Activated T-cell treated with anti-CD3 and anti-CD28 coated beads, Interleukin-2, amount 50 U/mL, for 1 hour (primary cell): Measurements from ENCODE around the gene COL15A1.
"Not testable (repeated sequence)": the region's sequence is repeated elsewhere in the genome, so short reads cannot be mapped to it uniquely, and the experiment has no call there.

Experiments used
- DNase-seq: peaks from one replicate; pipeline ENCODE4 v3.0.0-alpha.2; 2020

The COL15A1 gene

DNA sequence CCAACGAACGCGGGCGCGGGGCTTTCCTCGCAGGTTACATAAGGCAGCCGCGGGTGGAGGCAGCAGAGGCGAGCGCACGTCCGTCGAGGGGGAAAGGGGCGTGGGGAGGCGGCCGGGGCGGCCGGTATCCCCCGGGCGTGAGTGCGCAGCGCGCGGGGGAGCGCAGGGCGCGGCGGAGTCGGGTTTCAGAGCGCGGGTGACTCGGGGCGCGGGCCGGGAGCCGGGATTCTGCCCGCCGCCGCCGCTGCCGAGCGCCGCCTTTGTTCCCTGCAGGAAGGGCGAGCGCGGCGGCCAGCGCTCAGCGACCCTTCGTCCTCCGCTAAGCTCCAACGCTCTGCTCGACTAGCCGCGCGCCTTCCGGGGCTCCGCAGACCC lies at the start of gene COL15A1:
COL15A1 (plus strand) TSS at position 226 of the 375 bp plus-strand sequence. CDS start 155 bp downstream, outside the sequence.
- DNase-seq: no peak

DNA sequence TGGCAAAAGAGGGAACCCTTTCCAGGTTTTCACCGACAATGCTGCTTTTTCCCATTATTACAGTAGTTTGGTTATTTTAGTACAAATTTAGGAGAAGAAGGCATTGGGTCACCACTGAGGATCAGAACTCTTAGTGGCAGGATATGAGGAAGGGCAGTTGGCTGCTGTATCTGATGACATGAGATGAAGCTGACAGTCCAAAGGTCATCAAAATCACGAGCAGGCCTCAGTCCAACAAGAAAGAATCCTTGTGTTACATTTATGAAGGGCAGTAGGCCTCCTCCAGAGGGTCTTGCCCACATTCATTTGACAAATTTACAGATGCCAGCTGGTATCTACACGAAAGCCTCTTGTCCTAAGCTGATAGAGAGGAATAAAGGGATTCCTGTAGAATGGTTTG lies 49.5 kb upstream of the COL15A1 start:
- DNase-seq: no peak

DNA sequence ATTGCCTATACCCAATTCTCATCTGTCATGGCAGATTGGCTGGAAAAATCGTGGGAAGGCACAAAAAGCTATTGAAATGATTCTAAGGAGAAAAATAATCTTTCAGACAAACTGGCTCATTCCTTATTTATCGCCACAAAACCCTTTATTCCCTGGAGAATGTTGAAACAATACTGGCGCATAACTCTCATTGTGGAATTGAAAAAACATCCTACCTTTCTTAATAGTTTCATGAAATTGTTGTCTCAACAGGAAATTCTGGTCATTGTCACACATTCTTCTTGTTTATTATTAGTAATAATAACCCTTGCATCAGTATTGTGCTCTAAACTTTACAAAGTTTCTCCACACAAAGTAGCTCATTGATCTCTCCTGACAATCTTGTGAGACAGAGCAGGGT lies 48.9 kb upstream of the COL15A1 start:
- DNase-seq: no peak

DNA sequence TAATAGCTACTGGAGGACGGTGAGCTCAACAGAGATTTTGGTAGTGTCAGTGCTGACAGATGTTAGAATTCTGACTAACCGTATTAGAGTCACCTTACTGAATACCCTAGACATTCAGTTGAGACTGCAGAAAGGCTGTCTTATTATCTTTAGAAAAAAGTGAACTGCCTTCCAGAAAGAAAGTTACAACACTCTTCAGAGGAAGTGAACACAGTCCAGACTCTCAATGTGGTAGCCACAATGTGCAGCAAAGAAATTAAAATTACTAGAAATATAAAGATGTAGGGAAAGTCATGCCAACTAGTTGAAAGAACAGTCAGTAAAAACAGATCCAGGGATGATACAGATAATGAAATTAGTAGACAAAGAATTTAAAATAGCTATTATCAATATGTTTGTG lies 47.1 kb upstream of the COL15A1 start:
- no peak for DNase-seq

DNA sequence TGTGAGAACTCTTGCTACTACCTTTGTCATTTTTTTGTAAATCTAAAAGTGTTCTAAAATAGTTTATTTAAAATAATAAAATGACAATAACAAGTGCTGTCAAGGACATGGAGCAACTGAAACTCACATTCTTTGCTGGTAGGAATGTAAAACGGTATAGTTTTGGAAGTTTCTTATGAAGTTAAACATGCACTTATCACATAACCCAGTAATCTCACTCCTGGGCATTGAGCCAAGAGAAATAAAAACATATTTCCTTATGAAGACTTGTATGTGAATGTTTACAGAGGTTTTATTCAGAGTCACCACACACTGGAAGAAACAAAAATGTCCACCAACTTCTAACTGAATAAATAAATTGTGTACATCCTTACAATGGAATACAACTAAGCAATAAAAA lies 46.0 kb upstream of the COL15A1 start:
- DNase-seq: no peak

DNA sequence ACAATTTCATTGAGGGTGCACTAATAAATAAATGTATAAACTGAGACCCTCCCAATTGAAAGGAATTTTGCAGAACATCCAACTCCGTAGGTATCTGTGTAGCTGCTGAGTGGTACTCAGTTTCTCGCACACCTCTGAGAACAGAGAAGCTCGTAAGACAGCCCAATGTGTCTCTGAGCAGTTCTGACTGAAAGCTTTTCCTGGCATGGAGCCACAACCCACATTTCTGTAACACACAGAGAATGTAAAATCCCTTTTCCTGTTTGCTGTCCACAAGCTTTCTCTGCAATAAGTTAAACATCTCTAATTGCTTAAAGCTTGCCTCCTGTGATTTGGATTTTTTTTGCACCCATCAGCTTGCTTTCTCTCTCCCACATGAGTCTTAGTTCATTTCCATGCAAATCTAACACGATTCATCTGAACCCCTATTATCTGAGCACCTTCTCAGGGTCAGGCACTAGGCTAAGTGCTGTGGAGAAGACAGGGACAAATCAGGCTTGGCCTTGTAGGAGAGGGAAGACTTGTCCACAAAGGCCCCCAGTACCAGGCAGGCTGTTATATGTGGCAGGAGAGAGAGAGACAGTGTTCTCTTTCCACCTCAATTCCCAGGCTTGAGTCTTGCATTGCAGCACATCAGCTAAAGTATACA lies 44.2 kb upstream of the COL15A1 start:
- no peak for DNase-seq

DNA sequence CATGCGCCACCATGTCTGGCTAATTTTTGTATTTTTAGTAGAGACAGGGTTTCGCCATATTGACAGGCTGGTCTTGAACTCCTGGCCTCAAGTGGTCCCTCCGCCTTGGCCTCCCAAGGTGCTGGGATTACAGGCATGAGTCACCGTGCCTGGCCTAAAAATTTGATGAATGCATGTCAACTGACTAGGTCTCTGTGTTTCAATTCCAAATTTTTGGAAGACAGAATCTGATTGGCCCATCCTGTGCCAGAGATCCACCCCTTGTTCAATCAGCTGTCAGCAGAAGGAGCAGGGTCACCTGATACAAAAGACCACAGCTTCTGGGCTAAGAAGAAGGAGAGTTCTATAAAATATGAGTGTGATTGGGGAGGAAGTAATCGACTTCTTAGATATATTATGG lies 43.5 kb upstream of the COL15A1 start:
- no peak for DNase-seq

DNA sequence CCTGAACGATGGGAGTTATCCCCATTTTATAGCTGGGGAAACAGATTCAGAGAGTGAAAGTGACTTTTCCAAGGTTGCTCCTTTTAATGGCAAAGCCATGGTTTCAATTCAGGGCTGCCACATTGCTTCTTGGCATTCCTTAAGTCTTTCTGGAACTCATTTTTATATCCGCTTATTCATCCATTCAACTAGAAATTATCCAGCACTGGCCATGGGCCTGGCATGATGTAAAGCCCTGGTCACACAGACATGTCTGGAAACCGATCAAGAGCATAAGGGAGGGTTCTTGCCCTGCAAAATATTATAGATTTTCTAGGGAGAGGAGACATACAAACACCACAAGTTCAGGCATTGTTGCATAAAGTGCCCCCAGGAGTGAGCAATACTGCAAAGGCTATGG lies 43.0 kb upstream of the COL15A1 start:
- no peak for DNase-seq

DNA sequence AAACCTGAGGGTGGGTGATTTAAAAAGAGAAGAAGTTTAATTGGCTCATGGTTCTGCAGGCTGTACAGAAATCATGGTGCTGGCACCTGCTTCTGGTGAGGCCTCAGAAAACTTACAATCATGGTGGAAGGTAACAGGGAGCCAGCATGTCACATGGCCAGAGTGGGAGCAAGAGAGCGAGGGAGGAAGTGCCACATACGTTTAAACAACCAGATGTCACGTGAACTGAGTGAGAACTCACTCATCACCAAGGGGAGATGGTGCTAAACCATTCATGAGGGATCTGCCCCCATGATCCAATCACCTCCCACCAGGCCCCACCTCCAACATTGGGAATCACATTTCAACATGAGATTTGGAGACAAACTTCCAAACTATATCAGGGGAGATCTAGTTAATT lies 41.9 kb upstream of the COL15A1 start:
- not testable (repeated sequence) for DNase-seq

DNA sequence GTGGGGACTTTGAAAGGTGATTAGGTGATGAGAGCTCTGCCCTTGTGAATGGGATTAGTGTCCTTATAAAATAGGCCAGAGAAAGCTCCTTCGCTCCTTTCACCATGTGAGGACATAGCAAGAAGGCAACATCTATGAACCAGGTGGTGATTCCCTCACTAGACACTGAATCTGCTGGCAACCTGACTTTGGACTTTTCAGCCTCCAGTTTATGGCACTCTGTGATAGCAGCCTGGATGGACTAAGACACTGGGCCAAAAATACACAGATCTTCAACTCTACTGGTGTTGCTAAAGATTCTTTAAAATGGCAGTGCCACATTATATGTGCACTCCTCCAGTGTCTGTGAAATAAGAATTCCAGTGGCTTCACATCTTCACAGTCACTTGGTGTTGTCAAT lies 41.2 kb upstream of the COL15A1 start:
- no peak for DNase-seq

DNA sequence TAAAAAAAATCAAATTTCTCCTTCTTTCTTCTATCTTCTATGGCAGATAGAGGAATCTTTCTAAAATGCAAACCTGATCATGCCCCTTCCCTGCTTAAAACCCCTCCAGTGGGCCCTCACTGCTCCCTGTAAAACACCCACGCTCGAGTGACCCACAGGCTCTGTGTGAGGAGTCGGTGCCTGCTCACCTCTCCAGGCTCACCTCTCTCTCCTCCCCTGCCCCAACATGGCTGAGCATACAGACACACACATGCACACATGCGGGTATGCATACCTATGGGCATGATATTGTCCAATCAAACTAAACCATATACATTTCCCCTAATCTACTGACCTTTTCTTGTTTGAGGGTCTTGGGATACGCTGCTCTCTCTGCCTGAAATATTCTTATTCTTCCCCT lies 40.8 kb upstream of the COL15A1 start:
- DNase-seq: no peak

DNA sequence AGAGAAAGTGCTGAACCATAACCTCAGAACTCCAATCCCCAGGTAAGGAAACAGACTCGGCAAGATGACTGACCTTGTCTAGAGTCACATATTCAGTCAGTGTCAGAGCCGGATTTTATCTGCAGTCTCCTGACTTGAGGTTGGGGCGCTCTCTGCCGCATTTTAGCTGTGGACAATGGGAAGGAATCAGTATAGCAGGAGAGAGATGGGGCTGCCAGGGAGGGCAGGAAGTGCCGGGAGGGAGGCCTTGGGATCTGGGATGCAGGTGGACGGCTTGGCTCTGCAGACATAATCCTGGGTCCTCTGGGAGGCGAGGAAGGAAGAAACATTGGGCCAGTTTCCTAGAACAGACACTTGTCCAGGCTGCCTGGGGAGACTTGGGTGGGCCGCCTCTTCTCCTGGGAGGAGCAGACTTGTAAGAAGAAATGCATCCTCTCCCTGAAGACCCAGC lies 39.7 kb upstream of the COL15A1 start:
- DNase-seq: no peak

DNA sequence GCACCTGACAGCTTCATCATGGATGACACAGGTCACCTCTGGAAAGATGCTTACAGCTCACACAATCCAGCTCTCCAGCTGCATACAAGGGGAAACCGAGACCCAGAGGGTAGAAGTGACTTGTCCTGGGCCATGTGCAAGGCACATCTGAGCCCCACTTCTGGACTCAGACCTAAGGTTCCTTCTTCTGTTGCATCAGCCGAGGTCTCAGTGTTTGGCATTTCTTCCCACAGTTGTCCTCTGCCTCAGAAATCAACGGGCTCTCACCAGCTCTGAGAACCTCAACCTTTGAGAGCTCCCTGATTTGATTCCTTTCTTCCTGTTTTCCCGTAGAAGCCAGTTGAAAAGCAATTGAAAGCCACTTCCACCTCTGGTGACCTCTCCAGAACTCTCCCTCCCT lies 38.7 kb upstream of the COL15A1 start:
- DNase-seq: no peak

DNA sequence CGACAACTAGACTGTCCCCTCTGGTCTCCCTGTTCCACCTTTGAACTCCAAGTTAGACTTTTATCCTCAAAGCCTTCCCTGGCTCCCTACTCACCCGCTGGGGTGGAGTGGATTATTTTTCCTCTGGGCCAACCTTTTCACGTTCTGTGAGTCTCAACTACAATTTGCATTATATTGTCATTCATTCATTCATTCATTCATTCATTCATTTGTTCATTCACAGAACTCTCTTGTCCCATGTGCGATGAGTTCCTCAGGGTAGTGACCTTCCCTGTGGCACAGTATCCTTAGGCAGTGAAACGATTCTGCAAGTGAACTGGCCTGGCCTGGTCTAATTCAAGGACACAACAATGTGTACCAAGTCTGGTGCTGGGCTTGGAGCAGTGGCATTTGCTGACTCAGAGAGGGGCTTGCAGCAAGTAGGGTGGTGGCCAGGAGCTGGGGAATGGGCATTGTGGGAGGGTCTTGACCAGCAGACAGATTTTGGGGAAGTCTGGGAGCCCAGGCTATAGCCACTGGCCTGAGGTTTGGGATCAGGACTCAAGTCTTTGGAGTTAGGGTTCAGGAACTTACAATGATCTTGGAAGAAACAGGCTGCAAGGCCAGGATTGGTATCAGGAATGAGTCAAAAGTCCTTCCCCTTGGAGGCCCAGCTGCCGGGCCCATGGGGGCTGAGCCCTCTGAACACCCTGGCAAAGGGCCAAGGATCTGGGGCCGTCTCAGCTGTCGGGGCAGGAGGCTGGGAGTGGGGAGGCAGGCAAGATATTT lies 37.2 kb upstream of the COL15A1 start:
- DNase-seq: no peak

DNA sequence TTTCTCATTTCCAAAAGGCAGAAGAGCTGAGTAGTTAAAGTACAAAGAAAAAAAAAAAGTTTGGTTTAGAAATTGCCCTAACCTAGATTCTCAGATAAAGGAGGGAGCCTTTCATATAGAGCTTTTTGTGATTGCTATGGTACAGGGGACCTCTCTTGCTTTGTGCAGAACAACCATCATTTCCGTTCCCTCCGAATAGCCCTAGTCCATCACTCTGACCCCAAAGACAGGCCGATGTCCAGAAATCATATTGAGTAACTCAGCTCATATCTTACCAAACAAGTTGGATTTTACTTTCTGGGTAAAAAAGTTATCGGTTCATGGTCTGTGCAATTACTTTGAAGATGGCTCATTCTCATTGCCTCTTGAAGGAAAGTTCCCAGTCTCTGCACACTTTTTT lies 36.7 kb upstream of the COL15A1 start:
- no peak for DNase-seq

DNA sequence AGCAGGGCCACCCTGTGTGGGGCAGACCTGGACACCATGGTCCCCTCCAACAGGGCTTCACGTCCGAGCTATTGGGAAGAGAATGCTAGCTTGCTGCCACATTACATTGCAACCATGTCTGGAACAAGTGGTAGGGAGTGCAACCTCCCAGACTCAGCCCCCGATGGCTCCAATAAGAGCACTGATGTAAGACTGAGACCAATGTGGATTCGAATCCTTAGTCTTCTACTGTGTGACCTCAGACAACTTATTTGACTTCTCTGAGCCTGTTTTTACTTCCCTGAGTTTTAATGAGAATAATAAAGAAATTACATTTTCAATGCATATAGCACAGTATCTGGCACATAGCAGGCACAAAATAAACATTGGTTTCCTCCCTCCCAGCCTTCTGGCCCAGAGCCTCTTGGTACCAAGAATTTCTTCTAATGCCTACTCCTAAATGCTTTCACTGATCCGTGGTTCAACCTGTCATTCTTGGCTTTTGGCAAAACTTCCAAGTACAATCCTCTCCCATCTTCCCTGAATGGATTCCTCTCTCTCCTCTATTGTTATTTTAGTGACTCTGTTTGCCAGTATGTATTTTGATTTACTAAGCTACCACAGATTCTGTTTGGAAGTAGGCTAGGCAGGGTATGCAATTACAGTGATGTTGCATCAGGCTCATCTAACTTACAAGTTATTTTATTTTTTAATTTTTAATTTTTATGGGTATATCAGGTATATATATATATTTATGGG lies 34.6 kb upstream of the COL15A1 start:
- DNase-seq: no peak

DNA sequence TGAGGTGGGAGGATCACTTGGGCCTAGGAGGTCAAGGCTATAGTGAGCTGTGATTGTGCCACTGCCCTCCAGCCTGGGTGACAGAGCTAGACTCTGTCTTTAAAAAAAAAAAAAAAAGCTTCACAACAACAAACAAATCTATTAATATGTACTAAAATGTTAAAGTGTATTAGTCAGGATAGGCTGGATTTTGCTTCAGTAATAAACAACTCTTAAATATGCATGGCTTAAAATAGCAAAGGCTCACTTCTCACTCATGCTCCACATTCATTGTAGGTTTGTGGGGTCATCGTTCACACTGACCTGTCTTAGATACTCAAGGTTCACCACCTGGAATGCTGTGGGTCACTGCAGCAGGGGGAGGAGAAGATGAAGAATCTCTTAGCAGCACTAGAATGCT lies 33.8 kb upstream of the COL15A1 start:
- no peak for DNase-seq

DNA sequence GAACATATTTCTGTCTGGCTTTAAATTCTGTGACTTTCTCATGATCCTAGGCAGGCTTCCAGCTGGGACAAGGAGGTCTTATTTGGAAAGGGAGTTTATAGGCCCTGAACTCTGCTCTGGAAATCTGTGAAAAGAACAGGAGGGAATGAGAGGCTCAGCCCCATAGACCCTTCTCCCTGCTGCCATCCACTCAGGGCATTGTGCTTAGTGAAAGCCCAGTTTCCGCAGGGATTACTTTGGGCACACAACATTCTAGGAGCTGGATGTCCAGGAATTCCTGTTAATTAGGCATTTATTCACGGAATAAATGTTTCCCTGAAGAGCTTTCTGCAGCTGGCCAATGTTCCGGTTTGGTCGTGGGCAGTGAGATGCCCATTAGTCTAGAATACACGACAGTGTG lies 32.7 kb upstream of the COL15A1 start:
- no peak for DNase-seq

DNA sequence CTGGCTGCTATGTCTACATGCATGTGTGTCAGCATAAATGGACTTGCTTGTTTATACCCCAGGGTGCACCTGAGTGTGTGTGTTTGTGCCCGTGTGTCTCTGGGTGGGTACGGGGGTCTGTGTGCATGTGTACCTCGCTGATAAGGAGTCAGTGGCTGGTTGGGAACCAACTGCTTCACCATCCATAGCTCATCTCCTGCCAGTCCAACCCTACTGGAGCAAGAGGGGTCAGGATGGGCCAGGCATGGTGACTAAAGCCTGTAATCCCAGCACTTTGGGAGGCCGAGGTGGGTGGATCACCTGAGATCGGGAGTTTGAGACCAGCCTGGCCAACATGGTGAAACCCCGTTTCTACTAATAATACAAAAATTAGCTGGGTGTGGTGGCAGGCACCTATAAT lies 32.0 kb upstream of the COL15A1 start:
- DNase-seq: not testable (repeated sequence)

DNA sequence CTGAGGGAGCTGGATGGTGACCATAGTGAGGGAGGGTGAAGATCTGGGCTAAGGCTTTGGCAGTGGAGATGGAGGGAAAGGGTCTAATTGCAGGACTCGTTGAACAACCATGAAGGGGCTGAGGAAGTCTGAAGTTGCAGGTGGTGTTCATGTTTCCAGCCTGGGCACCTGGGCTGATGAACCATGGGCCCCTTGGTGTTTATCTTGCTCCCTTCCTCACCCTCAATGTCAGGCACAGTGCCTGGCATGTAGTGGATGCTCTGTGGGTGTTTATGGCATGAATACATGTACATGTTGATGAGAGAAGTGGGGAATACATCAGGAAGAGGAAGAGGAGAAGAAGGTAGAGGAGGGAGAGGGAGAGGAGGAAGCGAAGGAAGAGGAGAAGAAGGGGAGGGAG lies 31.3 kb upstream of the COL15A1 start:
- no peak for DNase-seq

DNA sequence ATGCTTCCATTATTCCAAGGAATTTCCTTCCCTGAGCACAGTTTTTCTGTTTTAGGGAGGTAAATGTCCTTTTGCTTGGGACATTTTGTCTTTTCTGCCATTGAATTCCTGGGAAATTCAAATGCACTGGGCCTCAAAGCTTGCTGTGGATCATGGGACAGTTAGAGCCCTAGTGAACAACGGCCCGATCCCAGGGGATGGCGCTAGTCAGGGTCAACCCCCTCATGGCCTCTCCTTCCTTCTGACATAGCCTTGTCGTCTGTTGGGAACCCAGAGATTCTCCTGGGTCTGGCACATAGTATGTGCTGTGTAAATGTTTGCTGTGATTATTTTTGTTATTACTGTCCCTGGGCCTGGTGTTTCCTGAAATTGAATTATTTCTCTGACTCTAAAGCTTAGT lies 30.7 kb upstream of the COL15A1 start:
- DNase-seq: no peak

DNA sequence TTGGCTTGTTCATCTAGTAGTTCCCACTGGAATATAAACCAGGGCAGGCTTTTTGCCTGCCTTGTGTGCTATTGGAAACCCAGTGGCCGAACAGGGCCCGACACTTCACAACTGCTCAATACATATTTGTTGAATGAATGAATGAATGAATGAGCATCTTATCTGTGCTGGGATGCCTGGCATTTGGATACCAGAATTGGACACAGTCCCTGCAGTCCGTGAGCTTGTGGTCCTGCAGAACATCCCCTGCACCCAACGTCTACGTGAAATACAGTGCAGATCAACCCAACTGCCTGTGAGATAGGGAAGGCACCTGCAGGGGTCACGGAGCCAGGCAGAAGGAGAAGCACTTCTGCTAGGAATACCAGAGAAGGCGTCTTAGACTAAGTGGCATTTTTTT lies 30.0 kb upstream of the COL15A1 start:
- no peak for DNase-seq

DNA sequence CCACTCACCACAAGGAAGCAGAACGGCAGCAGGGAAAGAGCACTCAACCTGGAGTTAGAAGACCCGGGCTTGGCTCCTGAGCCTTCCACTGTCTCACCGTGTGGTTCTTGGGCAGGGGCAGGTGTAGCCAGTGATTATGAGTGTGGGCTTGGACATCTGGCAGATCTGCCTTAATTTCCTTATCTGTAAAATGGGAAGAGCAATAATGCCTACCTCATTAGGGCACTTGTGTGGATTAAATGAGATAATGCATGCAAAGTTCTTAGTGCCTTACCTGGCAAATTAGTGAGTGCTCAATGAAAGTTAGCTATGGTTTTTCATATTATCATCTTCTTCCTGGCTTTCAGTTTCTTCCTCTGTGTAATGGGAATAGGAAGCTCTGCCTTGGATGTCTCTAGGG lies 28.1 kb upstream of the COL15A1 start:
- no peak for DNase-seq

DNA sequence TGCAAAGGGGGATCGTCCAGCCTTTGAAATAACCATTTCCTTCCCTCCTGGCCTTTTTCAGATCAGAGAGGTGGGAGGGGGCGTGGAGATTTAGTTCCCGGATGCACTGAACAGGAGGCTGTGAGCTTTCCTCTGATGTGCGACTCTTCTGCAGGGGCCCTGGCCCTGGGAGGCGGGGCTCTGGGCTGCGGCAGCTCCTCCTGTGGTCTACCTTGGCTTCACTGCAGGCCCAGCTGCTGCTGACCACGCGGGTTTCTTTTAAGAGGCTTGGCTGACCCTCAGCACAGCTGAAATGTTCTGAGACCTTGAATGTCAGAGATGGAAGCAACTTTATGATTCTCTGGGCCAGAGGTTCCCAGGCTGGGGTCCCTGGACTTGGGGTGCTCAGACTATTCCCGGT lies 27.0 kb upstream of the COL15A1 start:
- DNase-seq: no peak
